OCI-LY3 (cell line): ENCODE results near the gene TRIM62.

Experiments used
- H2AFZ ChIP-seq: fragments of 200-600, 300-600 bp; shearing (Covaris generic); 2 replicates; pipeline ENCODE4 v1.6.0; 2014; ENCODE audit warnings: antibody characterized with exemption, low read depth, low read length
- H3K27ac ChIP-seq: fragments of 200-600, 300-600 bp; sonication (generic); 2 replicates; pipeline ENCODE4 v1.5.1; 2014; ENCODE audit warnings: mild to moderate bottlenecking, low read length, moderate library complexity, mixed read lengths
- H3K27me3 ChIP-seq: fragments of 200-600, 300-600 bp; sonication (generic); 2 replicates; pipeline ENCODE4 v1.6.1; 2014; ENCODE audit warnings: low read depth, low read length, mixed read lengths
- H3K36me3 ChIP-seq: fragments of 200-600, 300-600 bp; sonication (generic); replicated peaks from 2 replicates; pipeline ENCODE3; 2014; ENCODE audit warnings: low read depth, low read length, mixed read lengths
- H3K4me1 ChIP-seq: fragments of 300-600, 200-600 bp; sonication (generic); 2 replicates; pipeline ENCODE4 v1.6.1; 2014; ENCODE audit warnings: low read length, mixed read lengths
- H3K4me2 ChIP-seq: fragments of 200-600, 300-600 bp; sonication (generic); 2 replicates; pipeline ENCODE4 v1.6.1; 2014; ENCODE audit warnings: low read length, mixed read lengths
- H3K4me3 ChIP-seq: fragments of 300-600, 200-600 bp; sonication (generic); 2 replicates; pipeline ENCODE4 v1.5.1; 2014; ENCODE audit warnings: antibody characterized with exemption, mild to moderate bottlenecking, low read length, moderate library complexity
- H3K79me2 ChIP-seq: fragments of 300-600, 200-600 bp; shearing (Covaris generic); 2 replicates; pipeline ENCODE4 v1.6.1; 2014; ENCODE audit warnings: mild to moderate bottlenecking, low read length, mixed read lengths
- H3K9ac ChIP-seq: fragments of 300-600, 200-600 bp; shearing (Covaris generic); 2 replicates; pipeline ENCODE4 v1.6.0; 2014; ENCODE audit warnings: mild to moderate bottlenecking, low read length, moderate library complexity
- H3K9me3 ChIP-seq: fragments of 200-600, 300-600 bp; shearing (Covaris generic); 2 replicates; pipeline ENCODE4 v1.6.1; 2014; ENCODE audit warnings: low read length, mixed read lengths; ENCODE audit not compliant: insufficient read depth
- H4K20me1 ChIP-seq: fragments of 200-600, 300-600 bp; sonication (generic); 2 replicates; pipeline ENCODE4 v1.6.1; 2016; ENCODE audit warnings: low read length, mixed read lengths; ENCODE audit not compliant: insufficient read depth
- EZH2phosphoT487 ChIP-seq: fragments of 200-600 bp; shearing (Covaris generic); IDR thresholded peaks from 2 replicates; pipeline ENCODE4 v1.6.1; 2018; ENCODE audit warnings: antibody characterized with exemption, mixed run types, low read depth
- TF ChIP-seq, protein P1 (sequence below): fragments of 200-600, 300-600 bp; sonication (generic); IDR thresholded peaks from 2 replicates; pipeline ENCODE4 v1.5.1; 2014; ENCODE audit warnings: antibody characterized with exemption, low read length, low read depth

TRIM62 gene

DNA sequence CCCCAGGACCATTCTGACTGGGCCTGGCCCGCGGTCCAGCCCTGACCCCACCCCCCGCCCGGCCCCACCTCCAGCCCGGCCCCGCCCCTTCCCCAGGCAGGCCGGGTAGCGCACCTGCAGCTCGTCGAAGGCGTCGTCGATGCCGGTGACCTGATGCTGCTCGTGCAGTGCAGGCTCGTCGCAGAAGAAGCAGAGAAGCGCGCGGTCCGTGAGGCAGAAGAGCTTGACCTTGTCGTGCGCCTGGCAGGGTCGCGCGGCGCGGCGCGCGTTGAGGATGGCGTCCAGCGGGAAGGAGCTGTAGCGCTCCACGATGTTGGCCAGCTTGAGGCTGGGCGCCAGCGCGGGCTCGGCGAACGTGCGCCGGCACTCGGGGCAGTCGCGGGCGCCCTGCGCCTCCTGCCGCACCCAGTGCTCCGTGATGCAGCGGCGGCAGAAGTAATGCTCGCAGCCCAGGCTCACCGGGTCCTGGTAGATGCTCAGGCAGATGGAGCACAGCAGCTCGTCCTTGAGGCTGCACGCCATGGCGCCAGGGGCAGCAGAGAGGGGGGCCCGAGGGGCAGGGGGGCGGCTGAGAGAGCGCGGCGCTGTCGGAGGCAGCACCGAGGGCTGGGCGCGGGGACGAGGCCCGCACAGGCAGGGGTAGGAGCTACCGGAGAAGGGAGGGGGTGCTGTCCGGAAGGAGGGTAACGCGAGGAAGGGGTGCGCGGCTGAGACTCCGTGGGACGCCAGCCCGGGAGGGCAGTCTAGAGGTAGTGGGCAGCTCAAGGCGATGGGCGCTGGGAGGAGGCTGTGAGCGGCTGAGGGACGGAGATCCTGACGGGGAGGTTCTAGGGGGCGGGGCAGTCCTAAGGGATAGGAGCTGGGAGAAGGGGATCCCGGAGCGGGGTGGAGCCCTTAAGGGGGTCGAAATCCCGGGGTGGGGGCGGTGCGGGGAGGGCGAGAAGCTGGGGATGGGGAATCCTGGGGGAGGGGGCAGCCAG is 642 bp downstream of the TRIM62 start:
- TF ChIP-seq, protein P1, sequence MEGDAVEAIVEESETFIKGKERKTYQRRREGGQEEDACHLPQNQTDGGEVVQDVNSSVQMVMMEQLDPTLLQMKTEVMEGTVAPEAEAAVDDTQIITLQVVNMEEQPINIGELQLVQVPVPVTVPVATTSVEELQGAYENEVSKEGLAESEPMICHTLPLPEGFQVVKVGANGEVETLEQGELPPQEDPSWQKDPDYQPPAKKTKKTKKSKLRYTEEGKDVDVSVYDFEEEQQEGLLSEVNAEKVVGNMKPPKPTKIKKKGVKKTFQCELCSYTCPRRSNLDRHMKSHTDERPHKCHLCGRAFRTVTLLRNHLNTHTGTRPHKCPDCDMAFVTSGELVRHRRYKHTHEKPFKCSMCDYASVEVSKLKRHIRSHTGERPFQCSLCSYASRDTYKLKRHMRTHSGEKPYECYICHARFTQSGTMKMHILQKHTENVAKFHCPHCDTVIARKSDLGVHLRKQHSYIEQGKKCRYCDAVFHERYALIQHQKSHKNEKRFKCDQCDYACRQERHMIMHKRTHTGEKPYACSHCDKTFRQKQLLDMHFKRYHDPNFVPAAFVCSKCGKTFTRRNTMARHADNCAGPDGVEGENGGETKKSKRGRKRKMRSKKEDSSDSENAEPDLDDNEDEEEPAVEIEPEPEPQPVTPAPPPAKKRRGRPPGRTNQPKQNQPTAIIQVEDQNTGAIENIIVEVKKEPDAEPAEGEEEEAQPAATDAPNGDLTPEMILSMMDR = no peak
- Histone ChIP-seq H3K4me3 (peak overlapping the region; percentile 93), H3K4me1 (peaks cover 6% of the 10 kb centered on the region), H3K27me3 (peaks cover 12% of the 10 kb centered on the region), H3K79me2 (no peaks in the 10 kb centered on the region), H3K27ac (no peak overlapping the region), H3K4me2 (peak overlapping the region; percentile 85), H3K36me3 (no peaks in the 10 kb centered on the region), H4K20me1 (no peaks in the 10 kb centered on the region), H2AFZ (no peak overlapping the region; the same call in 1 of the 2 replicates), H3K9ac (peak overlapping the region; percentile 60), H3K9me3 (no peaks in the 10 kb centered on the region)

DNA sequence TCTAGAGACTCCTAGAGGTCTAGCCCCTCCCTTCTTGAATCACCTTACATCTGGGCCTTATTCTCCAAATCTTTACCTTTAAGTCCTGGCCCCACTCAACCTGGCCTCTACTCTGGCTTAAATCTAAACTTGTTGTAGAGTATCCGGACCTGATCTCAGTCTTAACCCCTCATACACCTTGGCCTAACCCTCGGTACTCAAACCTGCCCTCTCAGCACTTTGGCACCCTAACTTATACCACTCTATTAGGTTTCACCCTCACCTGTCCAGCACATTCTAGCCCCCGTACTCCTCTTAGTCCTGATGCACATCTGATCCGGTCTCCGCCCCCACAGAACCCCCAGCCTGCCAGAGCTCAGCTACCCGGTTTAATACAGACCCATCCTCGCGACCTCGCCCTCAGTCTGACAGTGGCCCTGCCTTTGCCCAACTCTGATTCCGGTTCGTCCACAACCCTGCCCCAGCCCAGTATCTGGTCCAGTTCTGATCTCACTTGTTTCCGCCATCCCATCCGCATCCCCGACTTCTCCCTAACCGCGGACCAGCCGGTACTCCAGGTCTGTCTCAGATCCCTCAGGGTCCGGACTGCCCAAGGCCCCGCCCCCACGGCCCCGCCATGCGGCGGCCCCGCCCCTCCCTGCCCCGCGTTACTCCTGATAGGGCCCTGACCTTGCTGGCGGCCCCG is 1.5 kb downstream of the TRIM62 start:
- Histone ChIP-seq H3K9ac (no peak overlapping the region), H3K4me1 (peaks cover 6% of the 10 kb centered on the region), H3K4me2 (no peak overlapping the region), H3K79me2 (no peaks in the 10 kb centered on the region), H4K20me1 (no peaks in the 10 kb centered on the region), H3K4me3 (no peak overlapping the region), H3K36me3 (no peaks in the 10 kb centered on the region), H3K27me3 (peaks cover 12% of the 10 kb centered on the region), H3K9me3 (no peaks in the 10 kb centered on the region), H2AFZ (no peak overlapping the region), H3K27ac (no peak overlapping the region)
- TF ChIP-seq EZH2phosphoT487 = no peak
- TF ChIP-seq, protein P1 = no peak

DNA sequence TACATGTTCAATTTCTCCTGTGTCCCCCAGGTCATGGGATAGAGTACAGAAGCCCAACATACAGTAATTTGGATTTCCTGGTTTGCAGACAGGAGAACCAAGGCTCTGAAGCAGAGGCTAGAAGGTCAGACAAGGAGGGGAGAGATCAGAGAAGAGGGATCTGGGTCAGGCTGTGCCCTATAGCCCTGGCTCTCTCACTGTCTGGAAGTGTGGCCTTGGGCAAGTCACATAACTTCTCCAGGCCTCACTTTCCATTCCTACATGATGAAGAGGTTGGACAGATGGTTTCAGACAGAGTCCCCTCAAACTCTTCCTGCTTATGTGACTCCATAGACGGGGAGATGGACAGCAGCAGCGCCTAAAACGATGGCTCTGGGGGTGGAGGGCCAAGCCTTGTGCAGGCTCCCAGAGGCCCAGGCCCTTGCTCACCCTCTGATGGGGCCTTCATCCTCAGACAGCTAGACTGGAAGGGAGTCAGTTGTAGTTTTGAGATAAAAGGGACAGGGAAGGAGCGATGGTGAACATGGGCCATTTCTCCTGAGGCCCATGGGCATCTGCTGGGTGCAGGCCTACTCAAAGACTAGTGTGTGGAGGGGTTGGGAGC is 2.9 kb downstream of the TRIM62 start:
- Histone ChIP-seq H3K36me3 (no peaks in the 10 kb centered on the region), H3K9ac (no peak overlapping the region), H3K79me2 (no peaks in the 10 kb centered on the region), H3K9me3 (no peaks in the 10 kb centered on the region), H3K27ac (no peak overlapping the region), H3K27me3 (peaks cover 5% of the 10 kb centered on the region), H4K20me1 (no peaks in the 10 kb centered on the region), H3K4me3 (no peak overlapping the region), H3K4me2 (no peak overlapping the region), H2AFZ (no peak overlapping the region), H3K4me1 (peaks cover 6% of the 10 kb centered on the region)
- TF ChIP-seq, protein P1 = no peak
- TF ChIP-seq EZH2phosphoT487 = no peak
